H1 (cell line): ENCODE results near the gene ADAM20. TPM values are rescaled to one million over a fixed set of nuclear protein-coding genes. Genes with fewer than 3 reads are reported as not detected.

Source experiments
- CTCF ChIA-PET: fragments of 300-600 bp; sonication (Branson Sonifier 250); formaldehyde crosslinking; loops from one replicate; lab custom pipeline; 2021; ENCODE audit not compliant: partially characterized antibody; lab: Charles Lee
- POLR2A ChIA-PET: fragments of 300-600 bp; sonication (Branson Sonifier 250); formaldehyde crosslinking; loops from one replicate; lab custom pipeline; 2021; ENCODE audit warnings: inconsistent platforms; ENCODE audit not compliant: partially characterized antibody; lab: Charles Lee
- DNase-seq, 2 experiments: peaks; one replicate each; pipeline versions ENCODE4 v3.0.0 to v3.0.0-alpha.2; 2010 to 2022; ENCODE audit warnings: low spot score in 2 of 2, low read depth in 1 of 2, mixed read lengths in 1 of 2
- FAIRE-seq: peaks from 2 replicates; lab custom pipeline; 2011; peaks lifted over from hg19 to GRCh38; lab: Jason Lieb, UNC
- H2AFZ ChIP-seq: 2 replicates; pipeline ENCODE4 v1.8.1; 2012; ENCODE audit warnings: low read length, inconsistent platforms
- H2AK5ac ChIP-seq: 2 replicates; pipeline ENCODE4 v1.6.1; 2013; ENCODE audit warnings: low read depth, low read length
- H2BK120ac ChIP-seq: replicated peaks from 2 replicates; pipeline ENCODE3; 2013; ENCODE audit warnings: low read depth, low read length, inconsistent platforms
- H2BK12ac ChIP-seq: 2 replicates; pipeline ENCODE4 v1.6.1; 2013; ENCODE audit warnings: low read depth, low read length
- H2BK15ac ChIP-seq: 2 replicates; pipeline ENCODE4 v1.6.1; 2013; ENCODE audit warnings: low read length
- H2BK20ac ChIP-seq: 2 replicates; pipeline ENCODE4 v1.6.1; 2013; ENCODE audit warnings: low read length
- H2BK5ac ChIP-seq: 2 replicates; pipeline ENCODE4 v1.6.1; 2013; ENCODE audit warnings: low read depth, low read length
- H3K14ac ChIP-seq: 2 replicates; pipeline ENCODE4 v1.6.1; 2013; ENCODE audit warnings: inconsistent platforms; ENCODE audit not compliant: insufficient read length
- H3K18ac ChIP-seq: 2 replicates; pipeline ENCODE4 v1.6.1; 2013; ENCODE audit warnings: low read length; ENCODE audit errors: extremely low read depth
- H3K23ac ChIP-seq: 2 replicates; pipeline ENCODE4 v1.6.1; 2013; ENCODE audit warnings: inconsistent platforms; ENCODE audit not compliant: insufficient read length
- H3K23me2 ChIP-seq: 2 replicates; pipeline ENCODE4 v1.6.1; 2013; ENCODE audit warnings: low read depth, low read length
- H3K27ac ChIP-seq: 2 replicates; pipeline ENCODE4 v1.6.1; 2011; ENCODE audit warnings: low read depth, low read length, inconsistent platforms
- H3K27me3 ChIP-seq, 4 experiments: replicated peaks in 1 of 4; 1 replicate in 1 of 4; 2 replicates in 3 of 4; pipeline versions ENCODE4 v1.6.1 to v1.8.1; 2011 to 2013; ENCODE audit warnings: low read length in 3 of 4, mild to moderate bottlenecking in 3 of 4, inconsistent platforms in 2 of 4, mixed read lengths in 2 of 4, moderate library complexity in 1 of 4; ENCODE audit not compliant: control insufficient read depth in 3 of 4, insufficient read depth in 3 of 4; ENCODE audit errors: extremely low read depth in 1 of 4
- H3K36me3 ChIP-seq, 4 experiments: 2 replicates each; pipeline versions ENCODE4 v1.6.1 to v1.8.1; 2011 to 2013; ENCODE audit warnings: mild to moderate bottlenecking in 4 of 4, low read length in 3 of 4, moderate library complexity in 2 of 4, control low read depth in 1 of 4, inconsistent platforms in 1 of 4; ENCODE audit not compliant: insufficient read depth in 4 of 4, control insufficient read depth in 2 of 4
- H3K4ac ChIP-seq: replicated peaks from 2 replicates; pipeline ENCODE3; 2013; ENCODE audit warnings: low read length, low read depth, mixed read lengths, inconsistent platforms; ENCODE audit not compliant: insufficient read length
- H3K4me1 ChIP-seq, 4 experiments: replicated peaks in 1 of 4; 1 replicate in 1 of 4; 2 replicates in 3 of 4; pipeline versions ENCODE4 v1.6.1 to v1.8.1; 2011 to 2013; ENCODE audit warnings: low read length in 3 of 4, inconsistent platforms in 2 of 4, mixed read lengths in 1 of 4; ENCODE audit not compliant: insufficient read depth in 4 of 4, control insufficient read depth in 3 of 4
- H3K4me2 ChIP-seq, 2 experiments: 2 replicates each; pipeline versions ENCODE4 v1.6.1 to v1.8.1; 2011 to 2013; ENCODE audit warnings: low read depth in 2 of 2, low read length in 2 of 2, control low read depth in 1 of 2, inconsistent platforms in 1 of 2, mild to moderate bottlenecking in 1 of 2; ENCODE audit not compliant: insufficient read depth in 1 of 2
- H3K4me3 ChIP-seq, 4 experiments: fragments of 200-600, 300-600 bp in 1 of 4; sonication (generic), shearing (Covaris generic), sonication (Bioruptor Twin) in 1 of 4; 2 replicates each; pipeline versions ENCODE4 v1.5.1 to v1.8.1; 2011 to 2016; ENCODE audit warnings: low read length in 4 of 4, low read depth in 3 of 4, control low read depth in 2 of 4, inconsistent platforms in 2 of 4, mild to moderate bottlenecking in 2 of 4, mixed read lengths in 1 of 4, moderate library complexity in 1 of 4; ENCODE audit not compliant: insufficient read depth in 2 of 4; ENCODE audit errors: extremely low read depth in 1 of 4
- H3K56ac ChIP-seq: replicated peaks from 2 replicates; pipeline ENCODE3; 2013; ENCODE audit warnings: low read depth, mild to moderate bottlenecking, mixed read lengths, low read length, inconsistent platforms; ENCODE audit not compliant: insufficient read length
- H3K79me1 ChIP-seq: 2 replicates; pipeline ENCODE4 v1.6.1; 2013; ENCODE audit warnings: low read depth, low read length, control low read depth
- H3K79me2 ChIP-seq, 2 experiments: 2 replicates each; pipeline versions ENCODE4 v1.6.1 to v1.8.1; 2012 to 2013; ENCODE audit warnings: low read length in 2 of 2, mild to moderate bottlenecking in 2 of 2, inconsistent platforms in 1 of 2; ENCODE audit not compliant: insufficient read depth in 2 of 2, control insufficient read depth in 1 of 2
- H3K9ac ChIP-seq, 4 experiments: replicated peaks in 1 of 4; 1 replicate in 1 of 4; 2 replicates in 3 of 4; pipeline versions ENCODE4 v1.6.1 to v1.8.1; 2011 to 2013; ENCODE audit warnings: low read depth in 3 of 4, low read length in 3 of 4, control low read depth in 2 of 4, mild to moderate bottlenecking in 2 of 4, moderate library complexity in 2 of 4, inconsistent platforms in 1 of 4; ENCODE audit errors: extremely low read depth in 1 of 4
- H3K9me3 ChIP-seq, 2 experiments: 2 replicates each; pipeline versions ENCODE4 v1.6.1 to v1.8.1; 2012 to 2013; ENCODE audit warnings: mild to moderate bottlenecking in 2 of 2, moderate library complexity in 2 of 2, control low read depth in 1 of 2, inconsistent platforms in 1 of 2, low read depth in 1 of 2, low read length in 1 of 2, mixed read lengths in 1 of 2; ENCODE audit not compliant: insufficient read depth in 2 of 2
- H4K20me1 ChIP-seq, 2 experiments: replicated peaks in 1 of 2; 2 replicates each; pipeline versions ENCODE3 to v1.8.1; 2011 to 2013; ENCODE audit warnings: inconsistent platforms in 2 of 2, low read length in 2 of 2, mild to moderate bottlenecking in 1 of 2; ENCODE audit not compliant: insufficient read depth in 2 of 2, control insufficient read depth in 1 of 2
- H4K5ac ChIP-seq: 2 replicates; pipeline ENCODE4 v1.6.1; 2013; ENCODE audit warnings: low read length, low read depth, mixed read lengths, inconsistent platforms; ENCODE audit not compliant: insufficient read length
- H4K8ac ChIP-seq: 2 replicates; pipeline ENCODE4 v1.8.0; 2013; ENCODE audit warnings: mild to moderate bottlenecking, moderate library complexity, low read length, inconsistent platforms; ENCODE audit not compliant: insufficient read depth; ENCODE audit errors: extremely low read depth
- H4K91ac ChIP-seq: replicated peaks from 2 replicates; pipeline ENCODE3; 2013; ENCODE audit warnings: low read length, mixed read lengths, inconsistent platforms; ENCODE audit not compliant: insufficient read length
- CREB1 ChIP-seq: IDR thresholded peaks from 2 replicates; pipeline ENCODE4 v1.6.1; 2012; ENCODE audit warnings: inconsistent platforms
- MAX ChIP-seq: IDR thresholded peaks from 2 replicates; pipeline ENCODE4 v1.6.1; 2012; ENCODE audit warnings: inconsistent platforms
- WGBS, 2 experiments: shearing (Covaris generic) in 1 of 2; methylation state at CpG; one replicate each; pipeline versions ENCODE4 v1.1.6 to v1.1.7; 2013 to 2015; ENCODE audit warnings: low lambda C conversion rate in 2 of 2, mixed read lengths in 2 of 2, inconsistent platforms in 1 of 2, low coverage in 1 of 2, missing lambda C conversion rate in 1 of 2; ENCODE audit not compliant: insufficient replicate concordance in 2 of 2, insufficient coverage in 1 of 2, insufficient read length in 1 of 2; ENCODE audit errors: extremely low coverage in 1 of 2, missing lambda C conversion rate in 1 of 2; 5-methylcytosine and 5-hydroxymethylcytosine counted together
- polyA plus RNA-seq, 7 experiments: library from polyadenylated mRNA; depleted of rRNA in 3 of 7; stranded (reverse) in 5 of 7; unstranded in 2 of 7; fragments of >200 nt in 5 of 7; fragments of 200-250 nt in 2 of 7; gene quantifications; 1 replicate in 5 of 7; 2 replicates in 1 of 7; 4 replicates in 1 of 7; pipeline versions ENCODE4 v1.2.1 to v1.2.3, GENCODE V29; 2011 to 2013; ENCODE audit warnings: missing spikeins in 2 of 7, mixed read lengths in 2 of 7
- total RNA-seq: library from RNA; stranded (reverse); fragmentation: NEBNext Ultra II Directional; extraction: Animal tissue kit (Norgen Biotek cat#: 25700); gene quantifications from 2 replicates; pipeline ENCODE4 v1.2.1, GENCODE V29; 2021

The ADAM20 gene
- total and polyA plus RNA-seq, 2 of the 8 experiments (the other 6 are each of a cell fraction or from before 2014, with no cell fraction given) = 0.11 to 0.26 TPM

GRCh38 chr14:70536830-70537229 is 2.0 kb upstream of the ADAM20 start:
- H3K18ac ChIP-seq = no peak overlapping the region
- CTCF ChIA-PET = interaction anchor here (2.1 kb wide), 1 partner anchor 31 kb away, joined by 6 read pairs; no protein-coding TSS in a partner anchor
- no peaks in the 10 kb centered on the region for H3K4me1 ChIP-seq

More at GRCh38 chr14:70536830-70537229, 2.0 kb upstream of the ADAM20 start:
- no peak overlapping the region for H2BK15ac ChIP-seq
- no peak for TF ChIP-seq CREB1
- no peak for TF ChIP-seq MAX
- TF ChIP-seq, all 59 proteins: peak for 0
- Histone ChIP-seq H2BK5ac (no peak overlapping the region), H3K27ac (no peak overlapping the region), H4K91ac (no peak overlapping the region), H2BK120ac (no peak overlapping the region), H3K23ac (no peak overlapping the region), H2AK5ac (no peak overlapping the region), H4K20me1 (no peaks in the 10 kb centered on the region), H4K8ac (no peak overlapping the region), H3K4ac (no peak overlapping the region), H3K4me2 (no peak overlapping the region), H3K79me1 (no peaks in the 10 kb centered on the region), H3K9me3 (peaks cover 6 to 7% of the 10 kb centered on the region in 2 experiments; a peak in 3 of 4 replicates), H2BK12ac (no peak overlapping the region), H3K4me3 (no peak overlapping the region), H3K14ac (no peak overlapping the region), H3K27me3 (no peaks in the 10 kb centered on the region), H3K9ac (no peak overlapping the region), H2BK20ac (no peak overlapping the region), H4K5ac (no peak overlapping the region), H3K79me2 (no peaks in the 10 kb centered on the region), H3K56ac (no peak overlapping the region), H2AFZ (no peak overlapping the region), H3K23me2 (no peaks in the 10 kb centered on the region), H3K36me3 (no peaks in the 10 kb centered on the region; a peak in 1 of 8 replicates)
- POLR2A ChIA-PET = interaction anchor here (0.6 kb wide), 2 partner anchors 337 to 407 kb away, joined by 3 to 4 read pairs; no protein-coding TSS in a partner anchor
- WGBS, 2 experiments = 60% methylated on average over 1 of the region's 1 CpG; no CpG with 5 or more reads in 1 of the 2 experiments
- no peak for FAIRE-seq
- DNase-seq = no peak
